HG02588 (cell line): Measurements from ENCODE around the gene EPM2A.
"Not testable (repeated sequence)": the region's sequence is repeated elsewhere in the genome, so short reads cannot be mapped to it uniquely, and the experiment has no call there.

Source experiments
- ATAC-seq: cut with Tn5 transposase; IDR thresholded peaks from one replicate; pipeline ENCODE4 v1.9.1; 2021; ENCODE audit warnings: mild to moderate bottlenecking, moderate library complexity; ENCODE audit not compliant: unreplicated experiment

EPM2A gene

DNA sequence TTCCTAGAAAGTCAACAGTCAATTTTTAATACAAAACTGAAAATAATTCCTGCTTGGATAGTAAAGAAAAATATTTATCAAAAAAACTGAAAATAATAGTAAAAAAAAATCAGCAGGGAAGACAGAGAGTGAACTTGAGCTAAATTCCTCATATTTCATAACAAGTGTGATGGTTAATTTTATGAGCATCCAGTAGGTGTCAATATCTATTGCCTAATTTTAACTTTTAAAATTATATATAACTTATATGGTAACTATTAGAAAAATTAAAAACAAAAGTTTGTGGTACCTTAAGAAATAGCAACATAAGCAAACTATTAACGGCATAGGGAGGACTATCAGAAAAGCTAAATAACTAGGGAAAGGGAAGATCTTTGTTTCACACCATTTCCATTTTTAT, 2.1 kb downstream of the EPM2A start:
- ATAC-seq: no peak

DNA sequence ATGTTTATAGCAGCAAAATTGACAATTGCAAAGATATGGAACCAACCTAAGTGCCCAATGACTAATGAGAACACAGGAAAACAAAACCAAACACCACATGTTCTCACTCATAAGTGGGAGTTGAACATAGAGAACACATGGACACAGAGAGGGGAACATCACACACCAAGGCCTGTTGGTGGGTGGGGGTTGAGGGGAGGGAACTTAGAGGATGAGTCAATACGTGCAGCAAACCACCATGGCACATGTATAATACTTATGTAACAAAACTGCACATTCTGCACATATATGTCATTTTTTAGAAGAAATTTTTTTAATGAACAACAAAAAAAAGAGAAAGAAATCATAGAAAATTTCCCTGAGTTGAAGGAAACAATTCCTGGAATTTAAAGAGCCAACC, 3.9 kb downstream of the EPM2A start:
- ATAC-seq: no peak

DNA sequence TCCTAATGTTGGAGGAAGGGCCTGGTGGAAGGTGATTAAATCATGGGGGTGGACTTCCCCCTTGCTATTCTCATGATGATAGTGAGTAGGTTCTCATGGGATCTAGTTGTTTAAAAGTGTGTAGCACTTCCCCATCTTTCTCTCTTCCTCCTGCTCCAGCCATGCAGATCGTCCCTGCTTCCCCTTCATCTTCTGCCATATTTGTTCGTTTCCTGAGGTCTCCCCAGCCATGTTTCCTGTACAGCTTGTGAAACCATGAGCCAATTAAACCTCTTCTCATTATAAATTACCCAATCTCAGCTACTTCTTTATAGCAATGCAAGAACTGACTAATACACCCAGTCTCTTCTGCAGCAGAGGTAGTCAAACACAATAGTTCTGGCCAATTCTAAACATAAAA, 5.4 kb downstream of the EPM2A start:
- ATAC-seq: no peak

DNA sequence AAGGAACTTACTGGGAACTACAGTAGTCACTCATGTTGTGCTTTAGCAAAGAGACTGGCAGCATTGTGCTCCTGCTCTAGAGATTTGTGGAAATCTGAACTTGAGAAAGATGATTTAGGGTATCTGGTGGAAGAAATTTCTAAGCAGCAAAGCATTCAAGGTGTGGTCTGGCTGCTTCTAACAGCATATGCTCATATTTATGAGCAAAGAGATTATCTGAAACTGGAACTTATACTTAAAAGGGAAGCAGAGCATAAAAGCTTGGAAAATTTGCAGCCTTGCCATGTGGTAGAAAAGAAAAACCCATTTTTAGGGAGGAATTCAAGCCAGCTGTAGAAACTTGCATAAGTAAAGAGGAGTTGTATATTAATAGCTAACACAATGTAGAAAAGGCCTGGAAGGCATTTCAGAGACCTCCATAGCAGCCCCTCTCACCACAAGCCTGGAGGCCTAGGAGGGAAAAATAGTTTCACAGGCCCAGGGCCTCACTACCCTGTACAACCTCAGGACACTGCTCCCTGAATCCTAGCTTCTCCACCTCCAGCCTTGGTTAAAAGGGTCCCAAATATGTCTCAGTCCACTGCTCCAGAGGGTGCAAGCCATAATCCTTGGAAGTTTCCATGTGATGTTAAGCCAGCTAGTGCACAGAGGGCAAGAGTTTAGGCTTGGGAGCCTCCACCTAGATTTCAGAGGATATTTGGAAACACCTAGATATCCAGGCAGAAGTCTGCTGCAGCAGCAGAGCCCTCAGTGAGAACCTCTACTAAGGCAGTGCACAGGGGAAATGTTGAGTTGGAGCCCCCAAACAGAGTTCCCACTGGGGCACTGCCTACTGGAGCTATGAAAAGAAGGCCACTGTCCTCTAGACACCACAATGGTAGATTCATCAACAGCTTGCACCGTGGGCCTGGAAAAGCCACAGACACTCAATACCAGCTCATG, 6.6 kb downstream of the EPM2A start:
- no peak for ATAC-seq

DNA sequence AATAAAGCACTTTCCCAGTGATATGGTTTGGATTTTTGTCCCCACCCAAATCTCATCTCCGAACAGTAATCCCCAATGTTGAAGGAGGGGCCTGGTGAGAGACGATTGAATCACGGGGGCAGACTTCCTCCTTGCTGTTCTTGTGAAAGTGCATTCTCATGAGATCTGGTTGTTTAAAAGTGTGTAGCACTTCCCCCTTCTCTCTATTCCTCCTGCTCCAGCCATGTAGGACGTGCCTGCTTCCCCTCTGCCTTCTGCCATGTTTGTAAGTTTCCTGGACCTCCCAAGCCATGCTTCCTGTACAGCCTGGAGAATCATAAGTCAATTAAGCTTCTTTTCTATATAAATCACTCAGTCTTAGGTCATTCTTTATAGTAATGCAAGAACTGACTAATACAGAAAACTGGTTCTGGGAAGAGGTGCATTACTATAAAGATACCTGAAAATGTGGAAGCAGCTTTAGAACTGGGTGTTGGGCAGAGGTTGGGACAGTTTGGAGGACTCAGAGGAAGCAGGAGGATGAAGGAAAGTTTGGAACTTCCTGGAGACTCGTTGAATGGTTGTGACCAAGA, 7.4 kb downstream of the EPM2A start:
- no peak for ATAC-seq

DNA sequence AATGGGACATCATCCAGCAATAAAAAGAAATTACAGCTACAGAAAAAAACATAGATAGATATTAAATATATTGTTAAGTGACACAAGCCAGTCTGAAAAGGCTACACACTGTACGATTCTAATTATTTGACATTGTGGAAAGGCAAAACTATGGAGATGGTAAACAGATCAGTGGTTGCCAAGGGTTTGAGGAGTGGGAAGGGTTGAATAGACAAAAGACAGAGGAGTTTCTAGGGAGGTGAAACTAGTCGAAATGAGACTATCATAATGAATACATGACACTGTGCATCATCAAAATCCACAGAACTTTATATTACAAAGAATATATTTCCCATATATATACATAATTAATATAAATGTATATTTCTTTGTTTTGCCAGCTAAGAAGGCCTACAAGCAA, 9.8 kb downstream of the EPM2A start:
- no peak for ATAC-seq

DNA sequence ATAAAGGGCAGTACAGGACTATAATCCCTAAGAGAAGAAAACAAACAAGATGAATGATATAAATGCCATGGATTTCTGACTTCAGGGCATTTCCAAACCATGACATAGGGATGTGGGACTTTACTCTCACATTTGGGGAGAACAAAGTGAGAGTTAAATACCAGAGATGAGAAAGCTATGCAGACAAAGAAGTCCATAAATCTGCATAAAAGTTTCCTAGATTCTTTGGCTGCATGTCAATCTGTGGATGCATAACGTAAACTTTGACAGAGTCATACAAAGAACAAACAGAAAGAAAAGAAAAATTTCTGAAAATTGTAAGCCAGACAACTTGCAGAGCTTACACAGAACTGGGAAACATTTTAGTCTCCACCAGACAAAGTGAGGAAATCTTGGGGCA, 11.7 kb downstream of the EPM2A start:
- no peak for ATAC-seq

DNA sequence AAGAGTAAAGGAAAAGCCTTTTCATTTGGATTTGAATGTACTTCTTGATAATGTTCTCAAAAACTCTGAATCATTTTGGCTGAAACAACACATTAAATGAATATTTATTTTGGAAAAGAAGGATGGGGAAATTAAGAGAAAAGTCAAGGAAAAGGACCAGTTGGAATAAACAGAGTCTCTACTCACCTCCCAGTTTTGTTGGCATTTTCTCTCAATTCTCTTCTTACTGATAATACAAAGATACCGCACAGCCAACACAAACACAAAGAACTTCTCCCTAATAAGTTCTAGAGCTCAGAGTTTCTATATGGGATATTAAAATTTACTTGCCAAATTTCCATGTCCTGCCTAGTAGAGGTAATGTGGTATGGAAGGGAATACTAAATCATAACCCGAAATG, 13.1 kb downstream of the EPM2A start:
- no peak for ATAC-seq

DNA sequence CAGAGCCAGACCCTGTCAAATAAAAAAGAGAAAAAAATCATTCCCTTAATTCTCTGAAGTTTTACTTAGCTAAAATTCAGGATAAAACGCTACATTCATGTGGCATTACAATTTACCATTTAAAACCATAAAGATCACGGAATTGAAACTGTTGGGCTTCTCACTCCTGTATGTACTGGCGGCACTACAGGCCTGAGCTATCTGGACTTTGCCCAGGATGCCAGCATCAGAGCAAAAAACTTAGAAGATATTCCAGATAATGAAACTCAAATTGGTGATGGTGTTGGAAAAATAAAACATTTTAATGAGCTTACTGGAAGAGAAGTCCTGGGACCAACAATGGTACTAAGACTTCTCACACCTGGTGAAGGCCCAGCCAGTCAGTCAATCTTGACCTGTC, 14.2 kb downstream of the EPM2A start:
- ATAC-seq: no peak

DNA sequence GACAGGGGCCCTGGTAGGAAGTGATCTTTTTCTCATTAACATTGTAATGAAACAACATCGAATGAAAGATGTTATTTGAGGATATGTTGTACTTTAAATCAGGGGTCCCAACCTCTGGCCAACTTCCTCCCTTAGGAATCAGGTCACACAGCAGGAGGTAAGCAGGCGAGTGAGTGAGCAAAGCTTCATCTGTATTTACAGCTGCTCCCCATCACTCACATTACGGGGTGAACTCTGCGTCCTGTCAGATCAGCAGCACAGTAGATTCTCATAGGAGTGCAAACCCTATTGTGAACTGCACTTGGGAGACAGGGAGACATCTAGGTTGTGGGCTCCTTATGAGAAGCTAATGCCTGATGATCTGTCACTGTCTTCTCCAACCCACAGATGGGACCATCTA, 19.9 kb downstream of the EPM2A start:
- no peak for ATAC-seq

DNA sequence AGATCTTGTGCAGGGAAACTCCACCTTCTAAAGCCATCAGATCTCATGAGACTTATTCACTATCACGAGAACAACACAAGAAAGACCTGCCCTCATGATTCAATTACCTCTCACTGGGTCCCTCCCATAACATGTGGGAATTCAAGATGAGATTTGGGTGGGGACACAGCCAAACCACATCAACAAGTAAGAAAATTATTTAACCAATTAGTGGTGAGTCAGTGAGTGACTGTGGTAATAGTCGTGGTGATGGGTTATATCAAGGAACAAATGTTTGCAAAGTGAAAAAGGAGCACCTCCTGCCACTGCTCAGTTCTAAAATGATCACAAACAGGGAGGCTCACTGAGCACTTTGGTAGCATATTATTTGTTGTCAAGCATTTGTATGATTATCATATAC, 20.6 kb downstream of the EPM2A start:
- no peak for ATAC-seq

DNA sequence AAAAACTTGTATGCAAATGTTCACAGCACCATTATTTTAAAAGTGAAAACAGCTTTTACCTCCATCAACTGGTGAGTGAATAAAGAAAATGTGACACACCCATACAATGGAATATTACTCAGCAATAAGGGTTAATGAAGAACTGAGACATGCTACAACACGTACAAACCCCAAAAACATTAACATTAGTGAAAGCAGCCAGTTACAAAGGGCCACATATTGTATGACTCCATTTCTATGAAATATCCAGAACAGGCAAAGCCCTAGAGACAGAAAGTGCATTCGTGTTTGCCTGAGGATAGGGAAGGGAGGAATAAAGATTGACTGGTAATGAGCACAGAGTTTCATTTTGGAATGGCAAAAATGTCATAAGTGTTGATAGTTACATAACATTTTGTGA, 21.5 kb downstream of the EPM2A start:
- no peak for ATAC-seq

DNA sequence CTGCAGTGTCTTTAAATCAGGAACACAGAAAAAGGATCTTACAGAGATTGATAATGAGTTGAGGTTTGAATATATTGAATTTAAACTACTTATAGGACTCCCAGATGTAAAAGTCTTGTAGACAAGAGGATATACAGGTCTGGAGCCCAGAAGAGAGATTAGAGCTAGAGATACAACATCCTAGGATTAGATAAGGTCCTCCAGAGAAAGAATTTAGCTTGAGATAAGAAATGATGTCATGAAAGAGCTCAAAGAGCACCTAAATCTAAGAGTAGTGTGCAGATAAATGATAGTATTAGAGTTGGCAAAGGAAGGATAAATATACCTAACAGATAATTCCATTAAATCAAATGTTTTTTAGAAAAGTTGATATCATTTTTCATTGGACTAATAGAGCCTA, 23.9 kb downstream of the EPM2A start:
- no peak for ATAC-seq

DNA sequence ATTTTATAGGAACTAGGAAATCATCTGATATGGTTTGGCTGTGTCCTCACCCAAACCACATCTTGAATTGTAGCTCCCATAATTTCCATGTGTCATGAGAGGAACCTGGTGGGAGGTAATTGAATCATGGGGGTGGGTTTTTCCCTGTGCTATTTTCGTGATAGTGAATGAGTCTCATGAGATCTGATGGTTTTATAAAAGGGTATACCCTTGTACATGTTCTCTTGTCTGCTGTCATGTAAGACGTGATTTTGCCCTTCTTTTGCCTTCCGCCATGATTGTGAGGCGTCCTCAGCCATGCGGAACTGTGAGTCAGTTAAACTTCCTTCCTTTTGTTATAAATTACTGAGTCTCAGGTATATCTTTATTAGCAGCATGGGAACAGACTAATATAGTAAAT, 27.9 kb downstream of the EPM2A start:
- no peak for ATAC-seq

DNA sequence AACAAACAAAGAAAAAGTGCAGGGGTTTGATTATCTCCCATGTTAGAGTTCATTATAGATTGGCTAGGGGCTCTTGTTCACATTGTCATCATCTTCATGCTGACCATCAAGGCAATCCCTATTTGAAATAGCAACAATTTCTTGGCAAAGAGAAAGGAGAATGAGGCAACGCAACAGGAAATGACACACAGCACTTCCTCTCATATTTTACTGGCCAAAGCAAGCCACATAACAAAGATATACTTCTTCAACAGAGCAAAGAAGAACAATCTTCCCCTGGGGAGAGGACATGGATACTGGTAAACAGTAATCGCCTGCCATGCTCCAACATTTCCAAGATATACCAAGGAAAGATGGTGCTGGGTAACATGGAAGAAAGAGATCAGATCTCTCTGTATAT, 29.8 kb downstream of the EPM2A start:
- ATAC-seq: no peak

DNA sequence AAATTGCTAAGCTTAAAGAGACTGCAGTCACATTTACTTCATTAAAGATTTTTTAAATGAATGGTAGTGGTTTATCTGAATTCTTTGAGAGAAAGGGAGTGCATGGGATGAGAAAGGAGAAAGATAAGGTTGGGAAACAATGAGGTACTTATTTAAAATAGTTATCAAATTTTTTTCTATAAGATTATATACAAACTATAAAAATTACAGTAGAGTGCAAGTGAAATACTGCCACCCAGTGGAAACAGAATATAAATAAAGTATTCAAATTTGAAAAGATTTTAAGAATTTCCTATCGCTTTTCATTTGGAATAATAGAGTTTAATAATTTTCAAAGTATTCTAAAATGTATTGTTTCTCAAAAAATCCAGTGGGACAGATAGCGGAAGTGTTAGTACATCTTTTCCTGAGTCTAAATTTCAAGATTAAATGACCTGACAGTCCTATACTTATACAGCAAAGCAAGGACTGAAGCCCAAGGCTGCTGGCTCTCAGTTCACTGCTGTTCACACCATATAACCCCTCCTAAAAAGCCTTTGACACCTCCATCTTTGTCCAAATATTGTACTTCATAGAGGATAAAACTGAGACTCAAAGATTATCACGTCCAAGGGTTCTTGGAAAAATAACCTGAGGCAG, 31.1 kb downstream of the EPM2A start:
- ATAC-seq: no peak

DNA sequence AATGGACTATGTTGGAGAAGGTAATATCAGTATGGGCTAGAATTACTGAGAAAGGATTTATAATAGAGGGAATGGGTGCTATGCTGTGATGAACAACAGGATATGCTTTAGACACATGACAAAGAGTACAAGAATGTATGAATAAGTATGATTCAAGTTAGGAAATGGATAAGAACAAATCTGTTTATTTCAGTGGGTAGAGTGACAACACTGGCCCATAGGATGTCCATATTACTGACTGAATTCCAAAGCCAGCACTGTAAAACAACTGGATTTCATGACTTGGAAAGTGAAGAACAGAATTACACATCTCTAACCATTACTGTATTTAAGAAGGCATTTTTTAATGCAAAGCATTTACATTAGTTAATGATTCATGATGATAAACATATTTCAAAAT, 35.9 kb downstream of the EPM2A start:
- ATAC-seq: no peak

DNA sequence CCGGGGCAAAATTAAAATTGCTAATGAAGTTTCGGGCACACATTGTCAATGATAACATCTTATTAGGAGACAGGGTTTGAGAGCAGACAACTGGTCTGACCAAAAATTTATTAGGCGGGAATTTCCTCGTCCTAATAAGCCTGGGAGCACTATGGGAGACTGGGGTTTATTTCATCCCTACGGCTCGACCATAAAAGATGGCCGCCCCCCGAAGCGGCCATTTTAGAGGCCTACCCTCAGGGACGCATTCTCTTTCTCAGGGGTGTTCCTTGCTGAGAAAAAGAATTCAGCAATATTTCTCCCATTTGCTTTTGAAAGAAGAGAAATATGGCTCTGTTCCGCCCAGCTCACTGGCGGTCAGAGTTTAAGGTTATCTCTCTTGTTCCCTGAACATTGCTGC, 37.9 kb downstream of the EPM2A start:
- not testable (repeated sequence) for ATAC-seq

DNA sequence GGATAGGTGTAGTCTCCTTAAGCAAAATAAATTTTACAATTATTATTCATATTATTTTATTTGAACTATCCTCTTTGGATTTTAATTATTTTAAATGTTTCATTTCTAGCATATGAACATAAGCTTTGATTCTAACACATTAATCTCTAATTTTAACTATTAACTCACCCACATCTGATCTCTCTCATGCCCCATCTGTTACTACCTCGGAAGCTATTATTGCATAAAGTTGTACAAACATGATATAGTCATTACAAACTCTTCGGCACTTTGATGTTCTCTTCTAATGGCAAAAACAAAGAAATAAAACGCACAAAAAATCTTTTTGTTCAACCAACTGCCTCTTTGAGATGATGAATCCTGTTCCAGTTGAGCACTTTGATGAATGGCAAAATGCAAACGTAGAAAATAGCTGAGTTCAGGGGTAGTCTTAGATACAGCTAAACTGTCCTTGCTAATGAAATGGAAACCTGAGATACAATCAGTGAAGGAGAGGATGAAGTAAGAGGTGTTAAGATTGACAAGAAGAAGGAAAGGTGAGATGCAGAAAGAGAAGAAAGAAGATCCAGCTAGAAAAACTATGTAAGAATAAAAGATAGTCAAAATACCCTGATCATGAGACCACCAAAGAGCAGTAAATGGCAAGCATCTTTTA, 41.1 kb downstream of the EPM2A start:
- ATAC-seq: no peak

DNA sequence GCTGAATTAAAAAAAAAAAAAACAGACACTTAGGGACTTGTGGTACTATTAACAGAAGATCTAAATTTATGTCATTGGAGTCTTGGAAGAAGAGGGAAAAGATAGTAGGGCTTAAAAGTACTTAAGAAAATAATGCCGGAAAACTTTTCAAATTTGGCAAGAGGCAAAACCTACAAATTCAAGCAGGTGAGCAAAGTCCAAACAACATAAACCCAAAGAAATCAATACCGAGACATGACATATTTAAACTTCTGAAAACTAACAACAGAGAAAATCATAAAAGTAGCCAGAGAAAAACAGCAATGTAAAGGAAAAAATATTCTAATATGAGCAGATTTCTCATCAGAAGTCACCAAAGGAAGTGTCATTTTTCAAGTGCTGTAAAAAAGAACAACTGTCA, 44.4 kb downstream of the EPM2A start:
- ATAC-seq: no peak

DNA sequence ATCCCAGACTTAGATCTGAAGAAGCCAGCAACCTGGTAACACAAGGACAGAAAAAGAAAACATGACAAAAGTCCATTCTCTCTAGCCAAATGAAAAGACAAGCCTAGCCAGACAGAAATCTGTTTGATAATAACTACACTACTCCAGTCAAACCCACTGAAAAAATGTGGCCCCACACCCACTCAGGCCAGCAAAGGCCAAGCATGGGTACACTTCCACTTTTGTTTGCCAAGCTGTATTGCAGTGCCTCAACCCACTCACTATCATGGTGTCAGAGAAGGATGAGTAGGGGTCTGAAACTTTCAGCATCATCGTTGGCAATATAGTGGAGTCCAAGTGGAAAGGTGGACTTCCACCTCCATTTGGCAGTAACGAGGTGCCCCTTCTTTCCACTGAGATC, 45.8 kb downstream of the EPM2A start:
- ATAC-seq: no peak

DNA sequence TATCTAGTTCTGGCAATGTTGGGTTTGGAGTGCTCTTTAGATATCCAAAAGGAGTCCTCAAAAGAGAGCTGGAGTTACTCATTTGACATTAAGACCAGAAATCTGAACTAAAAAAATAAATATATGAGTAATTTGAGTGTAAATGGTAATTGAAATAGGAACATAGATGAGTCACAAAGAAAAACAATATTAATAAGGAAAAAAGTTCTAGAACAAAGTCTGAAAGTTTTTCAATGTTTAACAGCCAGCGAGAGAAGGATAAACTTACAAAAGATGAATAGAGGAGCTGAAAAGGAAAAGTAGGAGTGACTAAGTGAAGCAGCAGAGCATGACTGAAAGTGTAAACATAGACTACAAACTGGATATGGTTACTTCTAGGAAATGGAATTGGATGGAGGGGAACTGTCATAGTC, 46.8 kb downstream of the EPM2A start:
- ATAC-seq: no peak
